GM06990 (cell line): ENCODE measurements around the gene AMER2.
A peak's percentile ranks its signal among the peaks of the same experiment; 100 is the strongest.

Experiments used
- DNase-seq: peaks from one replicate; pipeline ENCODE4 v3.0.0-alpha.2; 2011; ENCODE audit not compliant: insufficient read length; ENCODE audit errors: extremely low read depth
- H3K27me3 ChIP-seq: replicated peaks from 2 replicates; pipeline ENCODE4 v1.6.0; 2011; ENCODE audit warnings: low read length; ENCODE audit not compliant: control insufficient read depth, insufficient read depth
- H3K36me3 ChIP-seq: 2 replicates; pipeline ENCODE4 v1.5.1; 2011; ENCODE audit warnings: low read length; ENCODE audit not compliant: control insufficient read depth, insufficient read depth
- H3K4me3 ChIP-seq: replicated peaks from 2 replicates; pipeline ENCODE4 v1.5.1; 2011; ENCODE audit warnings: low read depth, mild to moderate bottlenecking, control low read depth, low read length
- TF ChIP-seq, protein P1 (sequence below): IDR thresholded peaks from 2 replicates; pipeline ENCODE4 v1.5.1; 2011; ENCODE audit warnings: low read length, control low read depth, mild to moderate bottlenecking, inconsistent platforms; ENCODE audit not compliant: insufficient read depth, poor library complexity, severe bottlenecking

Gene AMER2

GRCh38 chr13:25171517-25172302 is at the start of gene AMER2:
Gene AMER2, minus strand, starts transcription at chr13:25172288. Its CDS starts 669 bp downstream, at chr13:25171619.
- H3K27me3 ChIP-seq = no peaks in the 10 kb centered on the region; the same call in none of the 2 replicates
- peak; percentile 65 for DNase-seq
- peak within 1 kb of the TSS; percentile 37 for H3K4me3 ChIP-seq
- no peaks in the 10 kb centered on the region for H3K36me3 ChIP-seq
- TF ChIP-seq, protein P1, sequence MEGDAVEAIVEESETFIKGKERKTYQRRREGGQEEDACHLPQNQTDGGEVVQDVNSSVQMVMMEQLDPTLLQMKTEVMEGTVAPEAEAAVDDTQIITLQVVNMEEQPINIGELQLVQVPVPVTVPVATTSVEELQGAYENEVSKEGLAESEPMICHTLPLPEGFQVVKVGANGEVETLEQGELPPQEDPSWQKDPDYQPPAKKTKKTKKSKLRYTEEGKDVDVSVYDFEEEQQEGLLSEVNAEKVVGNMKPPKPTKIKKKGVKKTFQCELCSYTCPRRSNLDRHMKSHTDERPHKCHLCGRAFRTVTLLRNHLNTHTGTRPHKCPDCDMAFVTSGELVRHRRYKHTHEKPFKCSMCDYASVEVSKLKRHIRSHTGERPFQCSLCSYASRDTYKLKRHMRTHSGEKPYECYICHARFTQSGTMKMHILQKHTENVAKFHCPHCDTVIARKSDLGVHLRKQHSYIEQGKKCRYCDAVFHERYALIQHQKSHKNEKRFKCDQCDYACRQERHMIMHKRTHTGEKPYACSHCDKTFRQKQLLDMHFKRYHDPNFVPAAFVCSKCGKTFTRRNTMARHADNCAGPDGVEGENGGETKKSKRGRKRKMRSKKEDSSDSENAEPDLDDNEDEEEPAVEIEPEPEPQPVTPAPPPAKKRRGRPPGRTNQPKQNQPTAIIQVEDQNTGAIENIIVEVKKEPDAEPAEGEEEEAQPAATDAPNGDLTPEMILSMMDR = no peak

GRCh38 chr13:25218019-25218418 is 45.9 kb upstream of the AMER2 start:
- Histone ChIP-seq H3K4me3 (no peak overlapping the region), H3K36me3 (no peaks in the 10 kb centered on the region), H3K27me3 (no peaks in the 10 kb centered on the region)
- DNase-seq = no peak
- TF ChIP-seq, protein P1 = no peak

DNA sequence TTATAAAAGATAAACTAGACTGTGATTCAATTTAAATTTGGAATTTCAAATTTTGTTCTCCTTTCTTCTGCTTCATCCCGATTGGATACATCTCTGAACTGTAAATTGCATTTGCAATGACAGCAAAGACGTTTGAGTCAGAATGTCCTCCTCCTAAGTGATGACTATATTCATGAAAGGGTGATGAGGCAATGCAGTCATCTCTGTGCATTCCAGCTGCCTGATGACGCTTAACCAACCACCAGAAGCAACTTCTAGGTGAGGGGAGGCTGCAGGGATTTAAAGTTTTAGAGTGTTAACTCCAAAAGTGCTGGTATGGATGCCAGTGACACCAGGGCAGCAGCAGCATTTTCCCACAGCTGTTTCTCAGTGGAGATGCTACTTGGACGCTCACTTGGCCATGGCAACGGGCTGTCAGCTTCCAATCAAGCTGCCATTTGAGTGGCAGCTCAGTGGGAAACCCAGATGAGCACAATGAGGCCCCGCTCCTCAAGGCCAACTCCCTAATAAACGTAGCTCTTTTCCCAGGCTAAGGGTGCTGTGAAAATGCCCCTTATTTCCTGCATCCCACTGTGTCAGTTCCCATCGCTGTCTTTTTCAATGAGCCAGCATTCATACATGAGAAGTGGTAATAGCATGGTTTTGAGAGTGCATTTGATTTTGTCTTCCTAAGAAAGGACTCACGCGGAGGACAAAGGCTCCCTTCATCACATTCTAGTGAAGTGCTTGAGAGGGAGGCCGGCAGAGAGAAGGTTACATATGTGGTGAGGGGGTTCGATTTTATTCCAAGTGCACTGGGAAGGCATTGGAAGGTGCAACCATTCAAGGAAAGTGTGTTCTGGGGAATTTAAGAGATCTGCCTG is 45.2 kb upstream of the AMER2 start:
- no peak for DNase-seq
- no peaks in the 10 kb centered on the region for H3K27me3 ChIP-seq

DNA sequence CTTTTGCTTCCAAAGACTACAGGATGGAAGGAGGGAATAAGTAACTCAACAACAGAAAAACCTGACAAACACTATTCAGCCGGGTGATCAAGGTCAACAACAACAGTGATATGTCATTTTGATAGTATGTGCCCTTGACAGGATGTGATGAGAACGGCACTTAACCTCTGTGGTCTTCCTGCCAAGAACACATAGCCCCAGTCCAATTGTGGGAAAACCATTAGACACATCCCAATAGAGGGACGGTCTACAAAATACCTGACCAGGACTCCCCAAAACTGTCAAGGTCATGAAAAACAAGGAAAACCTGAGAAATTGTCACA is 43.1 kb upstream of the AMER2 start:
- H3K27me3 ChIP-seq = no peaks in the 10 kb centered on the region
- no peak for DNase-seq
- H3K36me3 ChIP-seq = no peaks in the 10 kb centered on the region
- TF ChIP-seq, protein P1 = no peak
- no peak overlapping the region for H3K4me3 ChIP-seq

More for the DNA sequence above, 45.2 kb upstream of the AMER2 start:
- H3K36me3 ChIP-seq = no peaks in the 10 kb centered on the region
- TF ChIP-seq, protein P1 = no peak
- no peak overlapping the region for H3K4me3 ChIP-seq

- Histone ChIP-seq H3K36me3 (no peaks in the 10 kb centered on the region), H3K4me3 (no peak overlapping the region), H3K27me3 (no peaks in the 10 kb centered on the region)
- no peak for DNase-seq
- TF ChIP-seq, protein P1 = no peak
These were observed 42.6 kb upstream of the AMER2 start for GRCh38 chr13:25214491-25215252.
